GM12878 (cell line): ENCODE data around the gene ADGRV1.
"Not testable (repeated sequence)": the region's sequence is repeated elsewhere in the genome, so short reads cannot be mapped to it uniquely, and the experiment has no call there.

Source experiments
- CTCF ChIP-seq, 3 experiments: IDR thresholded peaks in 2 of 3; conservative IDR thresholded peaks in 1 of 3; 2 replicates each; pipeline ENCODE4 v1.5.1; 2011; ENCODE audit warnings: low read depth in 3 of 3, low read length in 3 of 3, mild to moderate bottlenecking in 3 of 3, control low read depth in 2 of 3, moderate library complexity in 2 of 3, inconsistent platforms in 1 of 3, mixed read lengths in 1 of 3; ENCODE audit not compliant: control insufficient read depth in 2 of 3, insufficient read depth in 1 of 3; ENCODE audit errors: extremely low read depth in 1 of 3
- DPF2 ChIP-seq: fragments of 450-650 bp; IDR thresholded peaks from 2 replicates; pipeline ENCODE4 v1.6.1; 2017; ENCODE audit warnings: mild to moderate bottlenecking
- ESRRA ChIP-seq: IDR thresholded peaks from 2 replicates; pipeline ENCODE4 v1.6.1; 2012; ENCODE audit warnings: mild to moderate bottlenecking, low read length, improper control_type of control experiment
- EZH2 ChIP-seq: IDR thresholded peaks from 2 replicates; pipeline ENCODE4 v1.6.1; 2012; ENCODE audit warnings: low read depth, mild to moderate bottlenecking, control low read depth, inconsistent platforms, low read length, borderline replicate concordance; ENCODE audit not compliant: control insufficient read depth
- MTA2 ChIP-seq: fragments of 450-650 bp; IDR thresholded peaks from 2 replicates; pipeline ENCODE4 v1.6.1; 2016; ENCODE audit warnings: low read depth, mild to moderate bottlenecking, moderate library complexity
- MYC ChIP-seq: IDR thresholded peaks from 2 replicates; pipeline ENCODE4 v1.6.1; 2011; ENCODE audit warnings: mild to moderate bottlenecking, low read length, moderate library complexity, inconsistent platforms; ENCODE audit not compliant: insufficient read depth, insufficient replicate concordance, insufficient read length, severe bottlenecking
- NFXL1 ChIP-seq: fragments of 450-650 bp; IDR thresholded peaks from 2 replicates; pipeline ENCODE4 v1.6.1; 2017; ENCODE audit warnings: antibody characterized with exemption, mild to moderate bottlenecking, borderline replicate concordance
- POLR2A ChIP-seq: IDR thresholded peaks from 2 replicates; pipeline ENCODE4 v1.6.1; 2011; ENCODE audit warnings: low read depth, mild to moderate bottlenecking, low read length
- ZNF592 ChIP-seq: fragments of 450-650 bp; IDR thresholded peaks from 2 replicates; pipeline ENCODE4 v1.6.1; 2017; ENCODE audit warnings: mild to moderate bottlenecking, moderate library complexity

- not testable (repeated sequence) for TF ChIP-seq POLR2A; MYC; NFXL1; EZH2; CTCF (IDR thresholded peaks at IDR 0.05 in 2 of 3, conservative IDR thresholded peaks at IDR 0.05 in 1 of 3; ENCODE audit: control insufficient read depth in 2 of 3, extremely low read depth in 1 of 3, insufficient read depth in 1 of 3, low read depth in 3 of 3, low read length in 3 of 3); ZNF592; ESRRA; DPF2; MTA2
Observed at GRCh38 chr5:90847606-90848005, 289.0 kb downstream of the ADGRV1 start.
